Measurements from ENCODE around the gene CWC25. TPM values are rescaled to one million over a fixed set of nuclear protein-coding genes. Genes with fewer than 3 reads are reported as not detected.
A peak's percentile ranks its signal among the peaks of the same experiment; 100 is the strongest.

The CWC25 gene
- total and polyA plus RNA-seq, 2 of the 13 experiments (the other 11 are each of a cell fraction or from before 2014, with no cell fraction given) = 15.6 to 22.7 TPM

DNA sequence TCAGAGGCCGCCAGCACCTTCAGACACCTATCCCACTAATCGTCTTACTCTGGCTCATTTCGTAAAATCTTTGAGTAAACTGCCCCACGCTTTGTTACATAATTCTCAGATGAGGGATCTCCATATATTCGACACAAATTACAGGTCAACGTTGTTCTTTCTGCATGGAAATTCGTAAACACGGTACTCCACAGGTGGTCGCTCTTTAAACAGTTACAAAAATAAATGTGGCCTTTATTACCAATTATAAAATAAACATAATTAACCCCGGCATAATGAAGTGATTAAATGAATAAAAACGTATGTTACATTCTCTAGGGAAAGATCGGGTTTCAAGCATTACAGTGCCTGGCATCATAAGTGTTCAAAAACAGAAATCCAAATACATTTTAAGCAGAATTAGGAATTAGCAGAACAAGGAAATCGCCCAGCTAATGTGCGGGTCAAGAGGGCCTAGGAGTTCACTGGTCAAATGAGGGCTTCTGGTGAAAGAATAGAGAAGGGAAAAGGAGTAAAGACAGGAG lies 24.8 kb downstream of the CWC25 start (continued):
- TF ChIP-seq BRD4 (CRISPR knock-in tag; IDR thresholded peaks at IDR 0.05) (peak; percentile 21; the same call in 1 of the 2 replicates), ZNF569 (CRISPR knock-in tag; IDR thresholded peaks at IDR 0.05; ENCODE audit: borderline replicate concordance) (no peak), HNRNPH1 (optimal IDR thresholded peaks at IDR 0.05; ENCODE audit: low read depth, low read length) (no peak), ZKSCAN8 (CRISPR knock-in tag; IDR thresholded peaks at IDR 0.05; ENCODE audit: borderline replicate concordance) (no peak), AGO1 (IDR thresholded peaks at IDR 0.05; ENCODE audit: low read depth, low read length, poor library complexity, severe bottlenecking) (no peak), TBX2 (CRISPR knock-in tag; IDR thresholded peaks at IDR 0.05; ENCODE audit: borderline replicate concordance) (peak; percentile 11; the same call in 1 of the 2 replicates), POLR2A (IDR thresholded peaks at IDR 0.05; ENCODE audit: insufficient read depth in 1 of 2, low read depth in 2 of 2, low read length in 2 of 2) (peak in 1 of 2 experiments; percentile 83; a peak in 2 of 4 replicates), SP140L (CRISPR knock-in tag; IDR thresholded peaks at IDR 0.05; ENCODE audit: borderline replicate concordance) (no peak), FOXP1 (IDR thresholded peaks at IDR 0.05) (no peak), FOXP1 (CRISPR knock-in tag; IDR thresholded peaks at IDR 0.05) (no peak), ATF7 (IDR thresholded peaks at IDR 0.05) (no peak), ATF7 (CRISPR knock-in tag; IDR thresholded peaks at IDR 0.05) (no peak), MXI1 (IDR thresholded peaks at IDR 0.05; ENCODE audit: borderline replicate concordance, low read depth, low read length) (no peak)
- TF ChIP-seq, protein P1, sequence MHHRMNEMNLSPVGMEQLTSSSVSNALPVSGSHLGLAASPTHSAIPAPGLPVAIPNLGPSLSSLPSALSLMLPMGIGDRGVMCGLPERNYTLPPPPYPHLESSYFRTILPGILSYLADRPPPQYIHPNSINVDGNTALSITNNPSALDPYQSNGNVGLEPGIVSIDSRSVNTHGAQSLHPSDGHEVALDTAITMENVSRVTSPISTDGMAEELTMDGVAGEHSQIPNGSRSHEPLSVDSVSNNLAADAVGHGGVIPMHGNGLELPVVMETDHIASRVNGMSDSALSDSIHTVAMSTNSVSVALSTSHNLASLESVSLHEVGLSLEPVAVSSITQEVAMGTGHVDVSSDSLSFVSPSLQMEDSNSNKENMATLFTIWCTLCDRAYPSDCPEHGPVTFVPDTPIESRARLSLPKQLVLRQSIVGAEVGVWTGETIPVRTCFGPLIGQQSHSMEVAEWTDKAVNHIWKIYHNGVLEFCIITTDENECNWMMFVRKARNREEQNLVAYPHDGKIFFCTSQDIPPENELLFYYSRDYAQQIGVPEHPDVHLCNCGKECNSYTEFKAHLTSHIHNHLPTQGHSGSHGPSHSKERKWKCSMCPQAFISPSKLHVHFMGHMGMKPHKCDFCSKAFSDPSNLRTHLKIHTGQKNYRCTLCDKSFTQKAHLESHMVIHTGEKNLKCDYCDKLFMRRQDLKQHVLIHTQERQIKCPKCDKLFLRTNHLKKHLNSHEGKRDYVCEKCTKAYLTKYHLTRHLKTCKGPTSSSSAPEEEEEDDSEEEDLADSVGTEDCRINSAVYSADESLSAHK (CRISPR knock-in tag; IDR thresholded peaks at IDR 0.05; ENCODE audit: borderline replicate concordance) = no peak
- TF ChIP-seq, protein P2, sequence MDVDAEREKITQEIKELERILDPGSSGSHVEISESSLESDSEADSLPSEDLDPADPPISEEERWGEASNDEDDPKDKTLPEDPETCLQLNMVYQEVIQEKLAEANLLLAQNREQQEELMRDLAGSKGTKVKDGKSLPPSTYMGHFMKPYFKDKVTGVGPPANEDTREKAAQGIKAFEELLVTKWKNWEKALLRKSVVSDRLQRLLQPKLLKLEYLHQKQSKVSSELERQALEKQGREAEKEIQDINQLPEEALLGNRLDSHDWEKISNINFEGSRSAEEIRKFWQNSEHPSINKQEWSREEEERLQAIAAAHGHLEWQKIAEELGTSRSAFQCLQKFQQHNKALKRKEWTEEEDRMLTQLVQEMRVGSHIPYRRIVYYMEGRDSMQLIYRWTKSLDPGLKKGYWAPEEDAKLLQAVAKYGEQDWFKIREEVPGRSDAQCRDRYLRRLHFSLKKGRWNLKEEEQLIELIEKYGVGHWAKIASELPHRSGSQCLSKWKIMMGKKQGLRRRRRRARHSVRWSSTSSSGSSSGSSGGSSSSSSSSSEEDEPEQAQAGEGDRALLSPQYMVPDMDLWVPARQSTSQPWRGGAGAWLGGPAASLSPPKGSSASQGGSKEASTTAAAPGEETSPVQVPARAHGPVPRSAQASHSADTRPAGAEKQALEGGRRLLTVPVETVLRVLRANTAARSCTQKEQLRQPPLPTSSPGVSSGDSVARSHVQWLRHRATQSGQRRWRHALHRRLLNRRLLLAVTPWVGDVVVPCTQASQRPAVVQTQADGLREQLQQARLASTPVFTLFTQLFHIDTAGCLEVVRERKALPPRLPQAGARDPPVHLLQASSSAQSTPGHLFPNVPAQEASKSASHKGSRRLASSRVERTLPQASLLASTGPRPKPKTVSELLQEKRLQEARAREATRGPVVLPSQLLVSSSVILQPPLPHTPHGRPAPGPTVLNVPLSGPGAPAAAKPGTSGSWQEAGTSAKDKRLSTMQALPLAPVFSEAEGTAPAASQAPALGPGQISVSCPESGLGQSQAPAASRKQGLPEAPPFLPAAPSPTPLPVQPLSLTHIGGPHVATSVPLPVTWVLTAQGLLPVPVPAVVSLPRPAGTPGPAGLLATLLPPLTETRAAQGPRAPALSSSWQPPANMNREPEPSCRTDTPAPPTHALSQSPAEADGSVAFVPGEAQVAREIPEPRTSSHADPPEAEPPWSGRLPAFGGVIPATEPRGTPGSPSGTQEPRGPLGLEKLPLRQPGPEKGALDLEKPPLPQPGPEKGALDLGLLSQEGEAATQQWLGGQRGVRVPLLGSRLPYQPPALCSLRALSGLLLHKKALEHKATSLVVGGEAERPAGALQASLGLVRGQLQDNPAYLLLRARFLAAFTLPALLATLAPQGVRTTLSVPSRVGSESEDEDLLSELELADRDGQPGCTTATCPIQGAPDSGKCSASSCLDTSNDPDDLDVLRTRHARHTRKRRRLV (CRISPR knock-in tag; IDR thresholded peaks at IDR 0.05) = no peak
- TF ChIP-seq, protein P3, sequence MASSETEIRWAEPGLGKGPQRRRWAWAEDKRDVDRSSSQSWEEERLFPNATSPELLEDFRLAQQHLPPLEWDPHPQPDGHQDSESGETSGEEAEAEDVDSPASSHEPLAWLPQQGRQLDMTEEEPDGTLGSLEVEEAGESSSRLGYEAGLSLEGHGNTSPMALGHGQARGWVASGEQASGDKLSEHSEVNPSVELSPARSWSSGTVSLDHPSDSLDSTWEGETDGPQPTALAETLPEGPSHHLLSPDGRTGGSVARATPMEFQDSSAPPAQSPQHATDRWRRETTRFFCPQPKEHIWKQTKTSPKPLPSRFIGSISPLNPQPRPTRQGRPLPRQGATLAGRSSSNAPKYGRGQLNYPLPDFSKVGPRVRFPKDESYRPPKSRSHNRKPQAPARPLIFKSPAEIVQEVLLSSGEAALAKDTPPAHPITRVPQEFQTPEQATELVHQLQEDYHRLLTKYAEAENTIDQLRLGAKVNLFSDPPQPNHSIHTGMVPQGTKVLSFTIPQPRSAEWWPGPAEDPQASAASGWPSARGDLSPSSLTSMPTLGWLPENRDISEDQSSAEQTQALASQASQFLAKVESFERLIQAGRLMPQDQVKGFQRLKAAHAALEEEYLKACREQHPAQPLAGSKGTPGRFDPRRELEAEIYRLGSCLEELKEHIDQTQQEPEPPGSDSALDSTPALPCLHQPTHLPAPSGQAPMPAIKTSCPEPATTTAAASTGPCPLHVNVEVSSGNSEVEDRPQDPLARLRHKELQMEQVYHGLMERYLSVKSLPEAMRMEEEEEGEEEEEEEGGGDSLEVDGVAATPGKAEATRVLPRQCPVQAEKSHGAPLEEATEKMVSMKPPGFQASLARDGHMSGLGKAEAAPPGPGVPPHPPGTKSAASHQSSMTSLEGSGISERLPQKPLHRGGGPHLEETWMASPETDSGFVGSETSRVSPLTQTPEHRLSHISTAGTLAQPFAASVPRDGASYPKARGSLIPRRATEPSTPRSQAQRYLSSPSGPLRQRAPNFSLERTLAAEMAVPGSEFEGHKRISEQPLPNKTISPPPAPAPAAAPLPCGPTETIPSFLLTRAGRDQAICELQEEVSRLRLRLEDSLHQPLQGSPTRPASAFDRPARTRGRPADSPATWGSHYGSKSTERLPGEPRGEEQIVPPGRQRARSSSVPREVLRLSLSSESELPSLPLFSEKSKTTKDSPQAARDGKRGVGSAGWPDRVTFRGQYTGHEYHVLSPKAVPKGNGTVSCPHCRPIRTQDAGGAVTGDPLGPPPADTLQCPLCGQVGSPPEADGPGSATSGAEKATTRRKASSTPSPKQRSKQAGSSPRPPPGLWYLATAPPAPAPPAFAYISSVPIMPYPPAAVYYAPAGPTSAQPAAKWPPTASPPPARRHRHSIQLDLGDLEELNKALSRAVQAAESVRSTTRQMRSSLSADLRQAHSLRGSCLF (CRISPR knock-in tag; IDR thresholded peaks at IDR 0.05; ENCODE audit: borderline replicate concordance) = no peak
- TF ChIP-seq, protein P4, sequence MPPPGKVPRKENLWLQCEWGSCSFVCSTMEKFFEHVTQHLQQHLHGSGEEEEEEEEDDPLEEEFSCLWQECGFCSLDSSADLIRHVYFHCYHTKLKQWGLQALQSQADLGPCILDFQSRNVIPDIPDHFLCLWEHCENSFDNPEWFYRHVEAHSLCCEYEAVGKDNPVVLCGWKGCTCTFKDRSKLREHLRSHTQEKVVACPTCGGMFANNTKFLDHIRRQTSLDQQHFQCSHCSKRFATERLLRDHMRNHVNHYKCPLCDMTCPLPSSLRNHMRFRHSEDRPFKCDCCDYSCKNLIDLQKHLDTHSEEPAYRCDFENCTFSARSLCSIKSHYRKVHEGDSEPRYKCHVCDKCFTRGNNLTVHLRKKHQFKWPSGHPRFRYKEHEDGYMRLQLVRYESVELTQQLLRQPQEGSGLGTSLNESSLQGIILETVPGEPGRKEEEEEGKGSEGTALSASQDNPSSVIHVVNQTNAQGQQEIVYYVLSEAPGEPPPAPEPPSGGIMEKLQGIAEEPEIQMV (CRISPR knock-in tag; IDR thresholded peaks at IDR 0.05; ENCODE audit: low read depth) = no peak

Data from HepG2 (cell line).